ENCODE data around the gene KCNH1. TPM values are rescaled to one million over a fixed set of nuclear protein-coding genes. Genes with fewer than 3 reads are reported as not detected.

KCNH1 gene
- total RNA-seq, 1 donor from 2014 or later = 0.26 TPM

DNA sequence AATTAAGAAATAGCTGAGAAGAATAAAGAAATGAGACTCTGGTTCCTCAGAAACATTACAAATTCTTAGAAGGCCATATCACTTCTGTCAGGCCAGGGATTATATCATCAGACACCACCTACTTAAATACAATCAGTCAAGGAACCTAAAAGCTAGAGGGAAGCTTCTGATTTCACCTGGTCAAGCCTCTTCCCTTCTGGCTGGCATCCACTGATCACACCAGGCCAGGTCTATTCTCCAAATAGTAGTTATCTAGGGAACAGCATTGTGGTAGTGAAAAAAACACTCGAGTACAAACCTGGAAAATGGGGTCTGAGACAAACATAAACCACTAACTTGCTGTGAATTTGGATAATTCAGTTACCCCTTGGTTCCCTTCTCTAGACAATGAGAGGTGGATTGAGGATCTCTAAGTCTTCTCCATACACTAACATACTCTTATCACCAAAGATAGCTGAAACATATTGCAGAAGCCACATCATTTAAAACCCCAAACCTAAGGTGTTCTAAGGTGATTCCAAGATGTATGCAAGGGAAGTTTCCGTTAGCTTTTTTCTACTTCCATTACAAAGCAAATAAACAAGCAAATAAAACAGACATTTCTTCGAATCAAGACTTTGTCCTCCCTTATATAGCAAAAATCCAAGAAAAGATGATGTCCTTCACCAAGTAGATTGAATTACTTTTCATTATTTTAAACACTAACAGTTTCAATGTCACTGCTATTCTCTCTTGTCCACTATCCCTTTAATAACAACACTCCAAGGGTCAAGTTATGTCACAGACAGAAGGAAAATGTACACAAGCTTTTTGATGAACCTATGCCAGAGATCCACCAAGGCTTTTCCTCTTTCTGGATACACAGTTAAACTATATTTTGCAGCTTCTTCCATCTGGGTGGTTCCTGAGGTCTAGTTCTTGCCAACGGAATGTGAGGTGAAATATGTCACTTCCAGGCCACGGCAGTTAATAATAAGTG, 212.9 kb downstream of the KCNH1 start:
- no peak for DNase-seq (ENCODE audit: low spot score)

DNA sequence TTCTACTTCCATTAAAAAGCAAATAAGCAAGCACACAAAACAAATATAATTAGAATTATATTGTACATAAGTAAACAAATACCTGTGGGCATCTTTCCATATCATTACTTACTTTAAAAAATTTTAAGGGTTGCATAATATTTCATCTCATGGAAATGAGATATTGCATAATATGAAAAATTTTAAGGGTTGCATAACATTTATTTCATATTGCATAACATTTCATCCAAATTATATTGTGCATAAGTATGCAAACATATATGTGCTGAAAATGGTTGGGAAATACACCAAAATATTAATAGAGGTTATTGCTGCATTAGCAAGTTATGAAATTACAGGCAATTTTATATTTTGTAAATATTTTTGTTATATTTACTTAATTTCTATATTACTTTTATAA, 213.7 kb downstream of the KCNH1 start:
- no peak for DNase-seq (ENCODE audit: low spot score)

DNA sequence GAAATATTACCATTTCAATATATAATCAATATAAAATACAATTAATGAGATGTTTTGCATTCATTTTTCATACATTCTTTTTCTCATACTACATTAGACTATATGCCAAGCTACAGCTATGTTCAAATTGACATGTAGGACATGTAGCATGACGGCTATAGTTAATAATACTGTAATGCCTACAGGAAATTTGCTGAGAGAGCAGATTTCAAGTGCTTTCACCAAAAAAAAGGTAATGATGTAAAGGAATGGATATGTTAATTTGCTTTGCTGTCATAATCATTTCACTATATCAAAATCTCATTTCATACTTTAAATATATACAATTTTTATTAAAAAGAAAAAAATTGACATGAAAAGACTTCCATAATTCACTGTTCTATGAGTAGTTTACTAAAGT, 215.1 kb downstream of the KCNH1 start:
- DNase-seq (ENCODE audit: low spot score) = no peak

DNA sequence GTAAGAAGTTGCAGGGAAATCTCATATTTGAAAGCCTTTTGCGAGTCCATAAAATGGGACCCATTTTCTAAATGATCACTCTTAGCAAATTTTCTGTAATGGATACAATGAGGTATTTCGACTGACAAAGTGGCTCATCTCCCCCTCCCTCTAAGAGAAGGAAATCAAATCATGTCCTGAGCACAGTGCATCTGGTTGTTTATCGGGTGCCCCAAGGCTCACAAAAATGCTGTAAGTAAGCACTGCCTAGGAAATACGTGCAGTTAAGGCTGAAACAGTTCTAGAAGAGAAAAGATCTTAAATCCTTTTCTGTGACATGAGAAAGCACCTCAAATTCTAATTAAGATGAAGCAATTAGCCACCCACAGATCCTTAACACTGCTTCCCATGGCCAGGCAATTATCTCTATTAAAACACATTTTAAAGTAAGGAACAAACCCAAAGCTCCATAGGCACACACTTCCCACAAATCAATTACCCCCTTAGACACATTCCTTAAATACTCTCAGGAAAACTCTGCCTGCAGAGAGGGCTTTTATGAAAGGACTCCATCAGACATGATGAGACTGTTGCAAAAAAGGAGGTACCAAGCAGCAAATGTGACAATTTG, 216.3 kb downstream of the KCNH1 start:
- no peak for DNase-seq (ENCODE audit: low spot score)

DNA sequence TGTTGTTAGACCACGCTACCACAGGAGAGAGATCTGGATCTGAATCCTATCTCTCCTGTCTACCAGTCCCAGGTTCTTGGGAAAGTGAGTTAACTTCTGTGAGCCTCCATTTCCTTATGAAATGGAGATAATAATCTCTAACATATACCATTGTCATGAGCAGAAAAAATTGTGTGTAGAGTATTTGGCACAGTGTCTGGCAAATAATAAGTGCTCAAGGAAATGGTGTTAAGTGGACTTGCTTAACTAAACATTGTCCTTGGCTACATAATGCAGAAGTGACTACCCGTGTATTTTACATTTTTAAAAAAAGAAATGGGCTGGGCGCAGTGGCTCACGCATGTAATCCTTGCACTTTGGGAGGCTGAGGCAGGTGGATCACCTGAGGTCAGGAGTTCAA, 217.4 kb downstream of the KCNH1 start:
- no peak for DNase-seq (ENCODE audit: low spot score)

DNA sequence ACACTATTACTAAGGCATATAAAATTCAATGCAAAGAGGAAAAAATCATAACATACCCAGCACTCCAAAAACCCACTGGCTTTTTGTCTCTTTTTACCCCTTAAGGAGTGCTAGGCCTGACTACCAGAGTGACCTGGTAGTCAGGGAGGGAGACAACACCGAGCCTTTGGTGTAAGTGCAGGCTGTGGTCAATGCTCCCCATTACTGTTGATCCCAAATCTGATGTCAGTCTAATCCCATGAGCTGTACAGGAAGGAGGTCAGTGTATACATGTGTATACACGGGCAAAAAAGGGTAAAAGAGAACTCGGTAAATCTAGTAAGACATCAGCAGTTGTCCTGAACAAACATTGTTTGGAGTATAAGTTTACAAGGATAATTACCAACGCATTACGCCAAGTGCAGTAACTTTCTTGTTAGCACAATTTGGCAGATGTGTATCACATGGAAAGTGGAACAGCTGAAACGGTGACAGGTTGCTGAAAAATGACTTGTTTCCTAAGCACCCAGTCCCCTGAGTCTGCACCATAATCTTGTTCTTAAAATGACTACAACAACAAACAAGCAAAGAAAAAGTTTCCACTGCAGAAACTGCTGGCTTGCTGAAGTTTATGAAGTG, 217.9 kb downstream of the KCNH1 start:
- DNase-seq (ENCODE audit: low spot score) = no peak

DNA sequence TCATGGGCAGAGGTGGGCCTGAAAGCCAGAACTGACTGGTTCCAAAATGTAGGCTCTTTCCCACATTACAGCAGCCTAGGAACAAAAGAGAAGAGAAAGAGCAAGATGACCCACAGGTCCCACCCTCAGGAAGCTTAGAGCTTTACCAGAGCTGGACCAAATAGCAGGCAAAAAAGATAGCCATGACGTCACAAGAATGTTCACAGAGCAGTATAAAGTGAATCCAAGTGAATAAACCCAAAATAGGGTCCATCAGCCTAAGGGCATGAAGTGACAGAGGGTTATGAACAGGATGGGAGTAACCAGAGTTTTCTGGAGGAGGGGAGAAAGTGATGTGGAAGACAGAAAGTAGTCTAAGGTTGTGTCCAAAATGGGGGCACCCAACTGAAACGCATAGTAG, 221.2 kb downstream of the KCNH1 start:
- DNase-seq (ENCODE audit: low spot score) = no peak

DNA sequence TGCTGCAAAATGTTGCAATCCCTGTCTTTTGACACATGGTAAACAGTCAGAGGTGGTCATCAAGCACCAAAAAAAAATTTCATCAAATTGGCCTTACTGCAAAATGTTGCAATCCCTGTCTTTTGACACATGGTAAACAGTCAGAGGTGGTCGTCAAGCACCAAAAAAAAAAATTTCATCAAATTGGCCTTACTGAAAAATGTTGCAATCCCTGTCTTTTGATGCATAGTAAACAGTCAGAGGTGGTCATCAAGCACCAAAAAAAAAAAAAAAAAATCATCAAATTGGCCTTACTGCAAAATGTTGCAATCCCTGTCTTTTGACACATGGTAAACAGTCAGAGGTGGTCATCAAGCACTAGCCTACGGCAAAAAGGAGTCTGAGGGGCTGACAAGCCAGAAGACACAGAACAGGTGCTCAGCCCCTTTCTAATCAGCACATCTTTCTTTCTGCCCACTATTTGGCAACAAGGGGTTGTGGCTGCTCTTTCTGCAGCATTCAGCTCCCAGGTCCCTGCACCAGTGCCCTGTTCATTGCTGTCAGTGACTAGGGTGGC, 223.8 kb downstream of the KCNH1 start:
- no peak for DNase-seq (ENCODE audit: low spot score)

DNA sequence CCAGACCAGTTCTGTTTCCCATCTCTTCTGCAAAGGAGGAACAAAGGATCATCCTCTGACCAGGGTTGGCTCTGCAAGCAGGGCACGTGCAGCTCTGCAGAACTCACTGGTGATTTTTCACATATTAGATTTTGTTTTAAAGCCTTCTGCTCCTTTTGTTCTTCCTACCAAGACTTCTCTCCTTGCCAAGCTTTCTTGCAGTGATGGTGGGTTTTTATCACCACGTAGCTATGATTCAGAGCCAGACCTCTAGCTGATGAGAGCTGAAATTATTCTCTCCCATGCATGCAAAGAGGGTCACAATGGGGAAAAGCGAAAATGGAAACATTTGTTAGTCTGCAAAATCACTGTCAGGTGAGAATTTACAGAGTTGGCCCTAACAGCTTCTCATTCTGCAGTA, 225.2 kb downstream of the KCNH1 start:
- DNase-seq (ENCODE audit: low spot score) = no peak

DNA sequence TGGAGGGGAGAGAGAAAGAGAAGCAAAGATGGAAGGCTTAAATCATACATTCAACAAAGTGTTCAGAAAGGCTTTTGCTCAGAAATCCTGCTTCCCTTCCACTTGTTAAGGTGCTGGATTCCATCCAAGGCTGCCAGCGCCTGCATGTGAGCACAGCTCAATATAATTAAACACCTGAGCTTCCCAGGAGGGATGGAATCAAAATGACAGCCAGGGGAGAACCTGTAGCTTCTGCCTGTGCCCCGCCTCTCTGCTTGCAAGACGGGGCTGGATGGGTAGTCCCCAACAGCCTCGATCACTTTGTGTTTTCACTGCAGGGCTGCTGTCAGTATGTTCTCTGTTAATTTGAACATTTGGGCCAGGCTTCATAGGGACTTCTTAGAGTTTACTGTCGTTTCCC, 225.7 kb downstream of the KCNH1 start:
- no peak for DNase-seq (ENCODE audit: low spot score)

DNA sequence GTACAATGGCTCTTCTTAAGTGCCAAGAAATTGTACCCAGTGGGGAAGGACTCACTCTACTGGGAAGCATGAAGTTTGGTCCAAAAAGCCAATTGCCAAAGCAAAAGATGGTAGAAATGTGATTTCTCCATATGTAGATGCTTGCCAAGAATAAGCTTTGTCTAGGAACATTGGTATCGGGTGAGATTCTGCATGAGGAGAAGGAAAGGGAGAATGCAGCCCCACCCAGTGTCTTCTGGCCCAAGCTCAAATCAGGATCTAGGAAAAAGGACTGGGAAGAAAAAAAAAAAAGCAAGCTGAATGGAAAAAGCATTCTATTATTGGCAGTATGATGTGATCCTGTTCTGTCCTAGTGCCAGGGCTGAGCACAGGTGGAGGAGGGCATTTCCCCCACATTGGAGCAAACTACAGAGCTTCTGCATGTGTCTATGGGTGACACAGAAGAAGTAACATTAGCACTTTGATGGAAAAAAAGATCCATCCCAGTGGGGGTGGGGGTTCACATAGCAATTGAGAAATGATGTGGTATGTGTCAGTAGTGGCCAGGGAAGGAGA, 226.6 kb downstream of the KCNH1 start:
- DNase-seq (ENCODE audit: low spot score) = no peak

DNA sequence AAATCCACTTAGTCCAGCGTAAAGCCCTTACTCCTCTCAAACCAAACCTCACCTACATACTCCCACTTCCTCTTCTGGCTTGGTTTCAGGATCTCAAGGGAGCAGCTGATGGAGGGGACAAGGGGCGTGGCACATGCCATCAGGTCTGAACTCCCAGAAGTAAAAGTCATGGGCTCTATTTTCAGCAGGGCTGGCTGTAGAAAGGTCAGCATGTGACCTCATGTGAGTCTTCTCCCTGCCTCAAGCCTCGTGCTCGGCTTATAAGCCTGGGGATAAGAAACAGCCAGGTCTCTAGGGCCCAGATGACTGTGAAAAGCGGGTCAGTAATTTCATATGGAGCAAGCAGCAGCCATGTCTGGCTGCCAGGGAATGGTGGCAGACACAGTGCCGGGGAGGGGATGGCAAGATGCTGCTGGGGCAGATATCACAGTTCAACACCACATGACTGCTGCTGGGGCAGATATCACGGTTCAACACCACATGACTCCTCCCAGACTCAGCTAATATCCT, 227.9 kb downstream of the KCNH1 start:
- DNase-seq (ENCODE audit: low spot score) = no peak

DNA sequence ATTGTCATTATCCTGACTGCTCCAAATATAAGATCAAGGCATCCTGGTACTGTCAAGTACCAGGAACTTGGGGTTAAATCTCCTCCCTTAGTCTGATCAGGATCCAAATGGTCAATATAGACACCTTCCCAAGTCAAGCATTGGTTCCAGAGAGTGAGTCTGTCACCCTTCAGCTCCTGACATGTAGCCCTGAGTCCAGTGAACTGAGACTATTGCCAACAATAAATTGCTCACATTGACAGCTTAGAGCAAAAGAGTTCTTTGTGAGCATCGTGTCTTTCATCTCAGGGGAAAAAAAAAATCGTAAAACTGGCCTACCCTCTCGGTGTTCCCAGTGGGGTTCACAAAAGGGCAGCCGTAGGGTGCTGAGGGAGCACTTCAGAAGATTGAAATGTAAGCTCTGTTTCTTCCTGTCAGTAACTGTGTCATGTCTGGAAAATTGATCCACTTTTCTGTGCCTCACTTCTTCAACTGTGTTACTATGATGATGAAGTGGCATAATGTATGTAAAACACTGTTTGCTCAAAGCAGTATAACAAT, 228.5 kb downstream of the KCNH1 start:
- no peak for DNase-seq (ENCODE audit: low spot score)

DNA sequence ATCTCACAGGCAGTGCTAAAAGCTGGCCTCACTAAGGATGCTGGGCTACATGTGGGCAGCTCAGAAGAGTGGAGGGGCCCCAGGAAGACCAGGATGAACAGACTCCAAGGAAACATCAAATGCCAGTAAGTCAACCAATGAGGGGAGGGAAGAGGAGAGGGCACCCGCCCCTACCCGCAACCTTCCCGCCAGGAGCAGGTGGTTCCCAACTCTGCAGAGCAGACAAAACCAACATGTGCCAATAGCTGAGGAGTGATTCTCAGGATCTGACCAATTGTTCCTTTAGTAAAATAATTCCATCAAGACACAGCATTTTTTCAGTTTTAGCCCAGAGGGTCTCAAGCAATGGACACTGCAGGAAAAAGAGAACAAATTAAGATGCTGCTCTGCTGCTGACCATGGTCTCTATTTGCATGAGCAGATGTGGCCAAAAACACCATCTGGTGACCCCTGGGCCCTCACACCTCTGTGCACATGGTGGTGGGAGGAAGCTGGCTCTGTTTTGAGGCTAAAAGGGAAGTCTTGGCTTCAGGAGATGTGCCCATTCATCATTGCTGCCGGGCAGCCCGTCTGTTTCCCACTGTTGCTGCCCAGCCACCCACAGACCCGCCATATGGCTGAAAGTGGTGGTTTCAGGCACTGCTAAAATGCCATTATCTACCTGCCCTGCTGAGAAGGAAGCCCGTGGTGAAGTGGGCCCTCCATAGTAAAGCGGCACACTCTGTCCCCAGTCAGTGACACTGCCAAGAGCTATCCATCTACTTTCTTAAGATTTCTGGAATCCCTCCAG, 231.8 kb downstream of the KCNH1 start:
- DNase-seq (ENCODE audit: low spot score) = no peak

DNA sequence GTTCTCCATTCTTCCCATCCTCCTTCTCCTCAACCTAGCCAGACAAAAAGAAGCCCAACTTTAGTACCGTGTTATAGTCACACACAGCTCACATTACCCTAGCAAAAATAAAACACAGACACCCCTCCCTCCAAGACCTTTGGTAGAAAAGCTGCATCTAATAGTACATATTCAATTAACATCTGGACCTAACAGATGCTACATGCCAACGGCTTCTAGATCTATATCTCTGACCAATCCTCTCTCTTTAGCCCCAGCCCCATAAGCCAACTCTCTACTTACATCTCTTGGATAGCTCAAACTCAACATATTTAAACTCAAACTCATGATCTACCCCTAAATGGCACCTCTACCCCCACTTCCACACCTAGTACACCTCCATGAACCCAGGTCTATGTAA, 233.1 kb downstream of the KCNH1 start:
- DNase-seq (ENCODE audit: low spot score) = no peak

DNA sequence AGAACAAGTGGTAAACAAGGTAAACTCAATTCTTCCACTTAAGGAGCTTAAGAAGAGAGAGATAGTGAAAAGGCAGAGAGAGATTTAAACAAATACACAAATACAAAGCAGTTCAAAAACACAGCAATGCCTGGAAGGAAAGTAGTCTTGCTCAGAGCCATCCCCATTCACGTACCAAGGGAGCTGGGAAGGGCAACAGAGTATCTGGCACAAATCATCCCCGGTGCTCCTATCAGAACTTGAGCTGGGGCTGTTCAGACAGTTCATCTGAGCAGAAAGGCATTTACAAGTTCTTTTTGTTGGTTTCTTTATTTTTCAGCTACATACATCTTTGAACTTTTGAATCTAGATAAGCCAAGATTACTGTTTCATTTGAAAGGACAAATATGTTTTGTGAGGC, 233.9 kb downstream of the KCNH1 start:
- no peak for DNase-seq (ENCODE audit: low spot score)

DNA sequence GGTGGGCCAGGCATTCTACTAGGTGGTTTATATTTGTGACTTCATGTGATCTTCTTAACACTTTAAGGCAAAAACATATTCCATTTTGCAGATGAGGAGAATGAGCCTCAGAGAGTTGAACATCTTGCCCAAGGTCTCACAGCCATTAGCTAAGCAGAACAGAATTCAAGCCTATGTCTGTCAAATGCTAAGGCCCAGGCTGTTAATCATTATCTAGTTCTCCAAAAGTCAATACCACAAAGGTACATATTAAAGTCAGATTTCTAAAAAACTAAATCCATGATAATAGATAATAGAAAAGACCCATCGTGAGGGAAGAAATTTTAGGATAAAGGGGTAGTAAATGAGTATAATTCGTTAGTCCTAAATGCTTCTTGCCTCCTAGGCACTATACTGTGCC, 234.3 kb downstream of the KCNH1 start:
- DNase-seq (ENCODE audit: low spot score) = no peak

DNA sequence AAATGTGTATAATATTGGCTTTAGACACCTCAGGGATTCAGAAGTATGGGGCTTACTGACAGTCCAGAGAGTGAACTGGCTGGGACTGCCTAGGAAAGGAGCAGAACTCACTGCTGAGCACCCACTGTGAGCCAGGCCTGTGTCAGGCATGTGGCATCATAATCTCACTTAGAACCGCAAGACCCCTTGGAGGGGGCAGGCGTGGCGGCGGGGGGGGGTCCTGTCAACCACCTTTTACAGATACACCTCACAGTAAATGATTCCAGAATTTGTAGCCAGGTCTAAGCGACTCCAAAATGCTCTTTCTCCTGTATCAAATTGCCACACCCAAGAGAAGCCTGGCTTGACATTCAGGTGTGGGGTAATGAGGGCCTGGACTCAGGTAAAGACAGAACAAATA, 235.5 kb downstream of the KCNH1 start:
- no peak for DNase-seq (ENCODE audit: low spot score)

DNA sequence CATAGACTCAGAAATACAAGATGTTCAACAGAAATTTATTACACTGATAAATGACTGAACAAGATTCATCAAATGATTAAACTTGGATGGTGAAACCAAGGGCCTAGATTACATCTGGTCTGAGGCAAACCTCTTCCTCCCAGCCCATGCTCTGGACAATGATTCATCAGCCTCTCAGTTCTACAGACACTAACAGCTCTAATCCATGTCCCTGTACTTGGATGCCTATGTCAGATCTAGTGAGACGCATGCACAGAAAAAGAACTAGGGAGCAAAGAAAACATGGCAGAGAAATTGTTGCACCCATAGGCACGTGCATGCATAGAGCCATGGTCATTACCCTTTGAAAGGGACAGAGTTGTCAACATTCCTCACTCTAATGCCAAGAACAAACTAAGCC, 250.1 kb downstream of the KCNH1 start:
- DNase-seq (ENCODE audit: low spot score) = no peak
